ENCODE results near the gene EGFR.

- TF ChIP-seq CTCF (IDR thresholded peaks at IDR 0.05; ENCODE audit: low read length) (no peak), EZH2 (IDR thresholded peaks at IDR 0.05; ENCODE audit: borderline replicate concordance, low read length) (no peak)
Observed at GRCh38 chr7:55022002-55022985, 3.5 kb downstream of the EGFR start.

All from OCI-LY1 (cell line).